Nephron progenitor cell (in vitro differentiated cells): ENCODE measurements around the gene MYL6B.
"Not testable (repeated sequence)": the region's sequence is repeated elsewhere in the genome, so short reads cannot be mapped to it uniquely, and the experiment has no call there.

Experiments
- DNase-seq: peaks from one replicate; pipeline ENCODE4 v3.0.0; 2021
- H3K27ac Mint-ChIP-seq: 2 replicates; pipeline ENCODE4 v1.8.0; 2021; ENCODE audit warnings: mild to moderate bottlenecking, moderate library complexity, mixed read lengths
- H3K27me3 Mint-ChIP-seq: 2 replicates; pipeline ENCODE4 v1.8.0; 2021; ENCODE audit warnings: mild to moderate bottlenecking, low read depth, mixed read lengths; ENCODE audit not compliant: poor library complexity
- H3K36me3 Mint-ChIP-seq: 2 replicates; pipeline ENCODE4 v1.8.0; 2021; ENCODE audit warnings: low read depth, mixed read lengths
- H3K4me1 Mint-ChIP-seq: 2 replicates; pipeline ENCODE4 v1.8.0; 2021; ENCODE audit warnings: mixed read lengths
- H3K4me3 Mint-ChIP-seq: 2 replicates; pipeline ENCODE4 v1.8.0; 2021; ENCODE audit warnings: mild to moderate bottlenecking, moderate library complexity, mixed read lengths
- H3K9me3 Mint-ChIP-seq: 2 replicates; pipeline ENCODE4 v1.8.0; 2021; ENCODE audit warnings: mild to moderate bottlenecking, moderate library complexity, mixed read lengths
- CTCF ChIP-seq: fragments of 200-600 bp; sonication (generic); IDR thresholded peaks from 2 replicates; pipeline ENCODE4 v1.5.0; 2021; ENCODE audit warnings: antibody characterized with exemption

MYL6B gene

GRCh38 chr12:56116267-56117081 is 35.9 kb upstream of the MYL6B start, which contains the start of gene RPL41:
Gene RPL41 (plus strand): TSS chr12:56116633.
- TF ChIP-seq CTCF: no peak
- Mint-ChIP-seq H3K27ac (peak within 1 kb of the TSS; percentile 100), H3K27me3 (peaks cover 7% of the 10 kb centered on the region), H3K4me3 (peak within 1 kb of the TSS; percentile 98), H3K36me3 (peaks cover 53% of the 10 kb centered on the region), H3K9me3 (no peaks in the 10 kb centered on the region), H3K4me1 (peaks cover 40% of the 10 kb centered on the region)
- peak; percentile 94 for DNase-seq

GRCh38 chr12:56117082-56117706 is 35.2 kb upstream of the MYL6B start:
- Mint-ChIP-seq H3K27ac (peak overlapping the region; percentile 100), H3K4me1 (peaks cover 47% of the 10 kb centered on the region), H3K4me3 (peak overlapping the region; percentile 98), H3K36me3 (peaks cover 49% of the 10 kb centered on the region)
- DNase-seq, H3K9me3 Mint-ChIP-seq, H3K27me3 Mint-ChIP-seq: not testable (repeated sequence)

- Mint-ChIP-seq H3K9me3 (no peaks in the 10 kb centered on the region), H3K4me3 (peak within 1 kb of the TSS; percentile 98), H3K4me1 (peaks cover 55% of the 10 kb centered on the region), H3K27ac (peak within 1 kb of the TSS; percentile 100), H3K36me3 (peaks cover 41% of the 10 kb centered on the region), H3K27me3 (peaks cover 7% of the 10 kb centered on the region)
- DNase-seq: peak; percentile 94
- TF ChIP-seq CTCF: peak; percentile 20
Measured at GRCh38 chr12:56117778-56118687, 34.4 kb upstream of the MYL6B start, which contains the start of gene ZC3H10. Gene ZC3H10 (plus strand): TSS chr12:56118266. CDS start chr12:56120563, 2,297 bp downstream.

GRCh38 chr12:56118688-56119357 is 33.6 kb upstream of the MYL6B start:
- Mint-ChIP-seq H3K27ac (peak overlapping the region; percentile 92), H3K9me3 (no peaks in the 10 kb centered on the region), H3K4me3 (peak overlapping the region; percentile 98), H3K27me3 (peaks cover 7% of the 10 kb centered on the region), H3K4me1 (peaks cover 55% of the 10 kb centered on the region), H3K36me3 (peaks cover 33% of the 10 kb centered on the region)
- TF ChIP-seq CTCF: no peak
- no peak for DNase-seq

GRCh38 chr12:56119361-56119796 is 33.0 kb upstream of the MYL6B start:
- peak; percentile 74 for DNase-seq

More at GRCh38 chr12:56119361-56119796, 33.0 kb upstream of the MYL6B start:
- Mint-ChIP-seq H3K4me1 (peaks cover 55% of the 10 kb centered on the region), H3K4me3 (peak overlapping the region; percentile 98), H3K27ac (peak overlapping the region; percentile 92), H3K9me3 (no peaks in the 10 kb centered on the region), H3K27me3 (peaks cover 7% of the 10 kb centered on the region), H3K36me3 (peaks cover 28% of the 10 kb centered on the region)
- peak; percentile 64 for TF ChIP-seq CTCF
